Skeletal muscle cell (primary cell): ENCODE data around the gene RAB9A.
A peak's percentile ranks its signal among the peaks of the same experiment; 100 is the strongest.
"Not testable (repeated sequence)": the region's sequence is repeated elsewhere in the genome, so short reads cannot be mapped to it uniquely, and the experiment has no call there.

ENCODE experiments used
- DNase-seq: peaks from one replicate; pipeline ENCODE4 v3.0.0-alpha.2; 2010; ENCODE audit warnings: low read depth
- H3K4me3 ChIP-seq: 2 replicates; pipeline ENCODE4 v1.5.1; 2011; ENCODE audit warnings: low read depth, mild to moderate bottlenecking, control low read depth, low read length, moderate library complexity

RAB9A gene

GRCh38 chrX:13688958-13689740 lies at the start of gene RAB9A:
Gene RAB9A (plus strand): TSS chrX:13689128. CDS start chrX:13708747, 19,619 bp downstream.
- DNase-seq: peak; percentile 17
- H3K4me3 ChIP-seq: peak within 1 kb of the TSS; percentile 69

- not testable (repeated sequence) for H3K4me3 ChIP-seq, DNase-seq
Observed at GRCh38 chrX:13641684-13642083, 47.2 kb upstream of the RAB9A start.

- H3K4me3 ChIP-seq: no peak overlapping the region
- DNase-seq: no peak
Observed at GRCh38 chrX:13645464-13646153, 43.3 kb upstream of the RAB9A start.

GRCh38 chrX:13646154-13646549 lies 42.8 kb upstream of the RAB9A start:
- no peak overlapping the region for H3K4me3 ChIP-seq
- DNase-seq: no peak

GRCh38 chrX:13647709-13648212 lies 41.2 kb upstream of the RAB9A start:
- no peak overlapping the region for H3K4me3 ChIP-seq
- DNase-seq: peak; percentile 48

- H3K4me3 ChIP-seq, DNase-seq: not testable (repeated sequence)
Observed at GRCh38 chrX:13648336-13648735, 40.6 kb upstream of the RAB9A start.

- H3K4me3 ChIP-seq: no peak overlapping the region
- peak; percentile 42 for DNase-seq
Observed at GRCh38 chrX:13649838-13650237, 39.1 kb upstream of the RAB9A start.

GRCh38 chrX:13650318-13650717 lies 38.6 kb upstream of the RAB9A start:
- no peak overlapping the region for H3K4me3 ChIP-seq
- no peak for DNase-seq

- DNase-seq: no peak
- H3K4me3 ChIP-seq: no peak overlapping the region
Observed at GRCh38 chrX:13651150-13651549, 37.8 kb upstream of the RAB9A start.

GRCh38 chrX:13652287-13652793 lies 36.6 kb upstream of the RAB9A start:
- peak; percentile 89 for DNase-seq

GRCh38 chrX:13652850-13653693 lies 35.9 kb upstream of the RAB9A start, which contains the start of gene TCEANC:
Gene TCEANC (plus strand): TSS chrX:13653141. CDS start chrX:13662509, 9,368 bp downstream.
- peak within 1 kb of the TSS; percentile 60 for H3K4me3 ChIP-seq
- peak; percentile 92 for DNase-seq

More at GRCh38 chrX:13652287-13652793, 36.6 kb upstream of the RAB9A start:
- H3K4me3 ChIP-seq: peak overlapping the region; percentile 49

- DNase-seq: no peak
- H3K4me3 ChIP-seq: no peak overlapping the region
Observed at GRCh38 chrX:13654116-13654515, 34.8 kb upstream of the RAB9A start.

- DNase-seq: no peak
- H3K4me3 ChIP-seq: no peak overlapping the region
Observed at GRCh38 chrX:13655674-13656073, 33.3 kb upstream of the RAB9A start.

- no peak for DNase-seq
- H3K4me3 ChIP-seq: no peak overlapping the region
Observed at GRCh38 chrX:13658602-13659001, 30.3 kb upstream of the RAB9A start.

- peak; percentile 45 for DNase-seq
- no peak overlapping the region for H3K4me3 ChIP-seq
Observed at GRCh38 chrX:13659063-13659462, 29.9 kb upstream of the RAB9A start.

- no peak overlapping the region for H3K4me3 ChIP-seq
- DNase-seq: no peak
Observed at GRCh38 chrX:13661735-13662288, 27.1 kb upstream of the RAB9A start.

GRCh38 chrX:13662355-13662791 lies 26.6 kb upstream of the RAB9A start:
- peak; percentile 83 for DNase-seq
- H3K4me3 ChIP-seq: no peak overlapping the region

GRCh38 chrX:13664020-13664419 lies 24.9 kb upstream of the RAB9A start:
- no peak overlapping the region for H3K4me3 ChIP-seq
- DNase-seq: no peak

- no peak for DNase-seq
- H3K4me3 ChIP-seq: no peak overlapping the region
Observed at GRCh38 chrX:13666836-13667235, 22.1 kb upstream of the RAB9A start.
